CD4-positive, alpha-beta T cell (primary cell): ENCODE data around the gene OPCML. TPM values are rescaled to one million over a fixed set of nuclear protein-coding genes. Genes with fewer than 3 reads are reported as not detected.

ENCODE experiments used
- ATAC-seq: fragments of 200-7000 bp; cut with Tn5 transposase; one replicate; pipeline ENCODE4 v1.10.0; 2022; ENCODE audit warnings: mild to moderate bottlenecking; ENCODE audit not compliant: poor library complexity
- CTCF ChIA-PET: fragments of 350-600 bp; sonication (Branson Sonifier 250); formaldehyde crosslinking; loops from one replicate; lab custom pipeline; 2021; ENCODE audit warnings: antibody characterized with exemption, inconsistent platforms; lab: Charles Lee
- POLR2A ChIA-PET: fragments of 350-600 bp; sonication (Branson Sonifier 250); formaldehyde crosslinking; loops from one replicate; lab custom pipeline; 2021; ENCODE audit warnings: antibody characterized with exemption, inconsistent platforms; lab: Charles Lee
- DNase-seq, 14 experiments: peaks; one replicate each; pipeline ENCODE4 v3.0.0-alpha.2; 2013 to 2020; ENCODE audit warnings: mixed read lengths in 2 of 14
- H3K27ac ChIP-seq, 2 donors: one replicate each; pipeline versions ENCODE4 v1.5.1 to v1.7.0; 2013; ENCODE audit warnings: low read length in 2 of 2, low read depth in 1 of 2, mild to moderate bottlenecking in 1 of 2
- H3K27me3 ChIP-seq, 2 experiments: 1 replicate in 1 of 2; 2 replicates in 1 of 2; pipeline versions ENCODE4 v1.6.1 to v1.7.0; 2013; ENCODE audit warnings: low read length in 2 of 2, control low read depth in 1 of 2, mild to moderate bottlenecking in 1 of 2, moderate library complexity in 1 of 2; ENCODE audit not compliant: insufficient read depth in 2 of 2, control insufficient read depth in 1 of 2
- H3K36me3 ChIP-seq: one replicate; pipeline ENCODE4 v1.6.1; 2013; ENCODE audit warnings: low read length, control low read depth; ENCODE audit not compliant: insufficient read depth
- H3K4me1 ChIP-seq: one replicate; pipeline ENCODE4 v1.6.1; 2013; ENCODE audit warnings: low read length, control low read depth; ENCODE audit not compliant: insufficient read depth
- H3K4me3 ChIP-seq: one replicate; pipeline ENCODE4 v1.5.1; 2013; ENCODE audit warnings: mild to moderate bottlenecking, low read length, moderate library complexity
- H3K9me3 ChIP-seq, 2 experiments: 1 replicate in 1 of 2; 2 replicates in 1 of 2; pipeline versions ENCODE4 v1.6.1 to v1.7.0; 2013; ENCODE audit warnings: low read length in 2 of 2, mild to moderate bottlenecking in 2 of 2, control low read depth in 1 of 2, moderate library complexity in 1 of 2; ENCODE audit not compliant: control insufficient read depth in 1 of 2, insufficient read depth in 1 of 2
- H3K27ac Mint-ChIP-seq: one replicate; pipeline ENCODE4 v1.8.0; 2020; ENCODE audit warnings: mixed read lengths
- H3K27me3 Mint-ChIP-seq: one replicate; pipeline ENCODE4 v1.8.0; 2021; ENCODE audit warnings: mixed read lengths
- H3K36me3 Mint-ChIP-seq: one replicate; pipeline ENCODE4 v1.8.0; 2021; ENCODE audit warnings: low read depth, mixed read lengths
- H3K4me1 Mint-ChIP-seq: one replicate; pipeline ENCODE4 v1.8.0; 2021; ENCODE audit warnings: low read depth, mixed read lengths
- H3K4me3 Mint-ChIP-seq: one replicate; pipeline ENCODE4 v1.8.0; 2020; ENCODE audit warnings: mild to moderate bottlenecking, mixed read lengths
- H3K9me3 Mint-ChIP-seq: one replicate; pipeline ENCODE4 v1.8.0; 2020; ENCODE audit warnings: mixed read lengths
- CTCF ChIP-seq: fragments of 200-600 bp; IDR thresholded peaks from one replicate; pipeline ENCODE4 v1.8.0; 2022; ENCODE audit warnings: antibody characterized with exemption, mild to moderate bottlenecking
- intact Hi-C, 2 experiments: fragments of 100-400 bp; cut with DNase I in 1 of 2; cut with micrococcal nuclease in 1 of 2; formaldehyde crosslinking; loops; one replicate each; pipeline versions ENCODE4 v1.15.1 to v1.9.0; 2023 to 2025; cut with DNase I, micrococcal nuclease
- total RNA-seq, 174 experiments: library from RNA in 2 of 174; stranded (reverse) in 2 of 174; gene quantifications; one replicate each; pipeline ENCODE4 v1.2.3 and lab custom pipeline; 2021 to 2026

The OPCML gene
- total RNA-seq, 2 experiments from 2014 or later, result not detected

GRCh38 chr11:133350045-133350444 is 182.3 kb downstream of the OPCML start:
- Histone ChIP-seq H3K4me3 (no peak overlapping the region), H3K36me3 (no peaks in the 10 kb centered on the region), H3K27ac (no peak overlapping the region), H3K4me1 (no peaks in the 10 kb centered on the region), H3K27me3 (no peaks in the 10 kb centered on the region), H3K9me3 (no peaks in the 10 kb centered on the region)
- no peak overlapping the region for H3K27ac Mint-ChIP-seq
- no peak for ATAC-seq
- H3K36me3 Mint-ChIP-seq, result no peaks in the 10 kb centered on the region
- intact Hi-C loops, result no loop called here
- no peak for DNase-seq
- ChIA-PET CTCF (no interaction called here), POLR2A (no interaction called here)
- no peaks in the 10 kb centered on the region for H3K4me1 Mint-ChIP-seq
- peaks cover 6% of the 10 kb centered on the region for H3K9me3 Mint-ChIP-seq
- H3K27me3 Mint-ChIP-seq, result no peaks in the 10 kb centered on the region
- TF ChIP-seq CTCF, result no peak
- H3K4me3 Mint-ChIP-seq, result no peak overlapping the region

- ATAC-seq (no peak), DNase-seq (no peak)
- no peaks in the 10 kb centered on the region for H3K27me3 Mint-ChIP-seq
- Histone ChIP-seq H3K36me3 (no peaks in the 10 kb centered on the region), H3K9me3 (no peaks in the 10 kb centered on the region), H3K27ac (no peak overlapping the region), H3K4me1 (no peaks in the 10 kb centered on the region), H3K4me3 (no peak overlapping the region), H3K27me3 (no peaks in the 10 kb centered on the region)
- CTCF ChIA-PET, result no interaction called here
- H3K4me1 Mint-ChIP-seq, result no peaks in the 10 kb centered on the region
- no peak for TF ChIP-seq CTCF
- intact Hi-C loops, result no loop called here
- H3K27ac Mint-ChIP-seq, result no peak overlapping the region
- POLR2A ChIA-PET, result no interaction called here
- H3K36me3 Mint-ChIP-seq, result no peaks in the 10 kb centered on the region
- no peak overlapping the region for H3K4me3 Mint-ChIP-seq
- H3K9me3 Mint-ChIP-seq, result peaks cover 2% of the 10 kb centered on the region
These were observed 184.3 kb downstream of the OPCML start for GRCh38 chr11:133347988-133348387.

- no peak for ATAC-seq
- Histone ChIP-seq H3K27ac (no peak overlapping the region), H3K4me1 (no peaks in the 10 kb centered on the region), H3K9me3 (no peaks in the 10 kb centered on the region), H3K27me3 (no peaks in the 10 kb centered on the region), H3K4me3 (no peak overlapping the region), H3K36me3 (no peaks in the 10 kb centered on the region)
- DNase-seq, result no peak
- H3K9me3 Mint-ChIP-seq, result peaks cover 5% of the 10 kb centered on the region
- no peaks in the 10 kb centered on the region for H3K36me3 Mint-ChIP-seq
- H3K27ac Mint-ChIP-seq, result no peak overlapping the region
- H3K4me1 Mint-ChIP-seq, result no peaks in the 10 kb centered on the region
- POLR2A ChIA-PET, result no interaction called here
- CTCF ChIA-PET, result no interaction called here
- no peaks in the 10 kb centered on the region for H3K27me3 Mint-ChIP-seq
- intact Hi-C loops, result no loop called here
- no peak for TF ChIP-seq CTCF
- H3K4me3 Mint-ChIP-seq, result no peak overlapping the region
These were observed 186.2 kb downstream of the OPCML start for GRCh38 chr11:133346137-133346536.
